HCT116 (cell line): Measurements from ENCODE around the gene OR1M1. TPM values are rescaled to one million over a fixed set of nuclear protein-coding genes. Genes with fewer than 3 reads are reported as not detected.

Source experiments
- ATAC-seq: fragments of 200-7000 bp; cut with Tn5 transposase; 2 replicates; pipeline ENCODE4 v1.9.1; 2020; ENCODE audit warnings: mild to moderate bottlenecking, moderate library complexity
- BruUV-seq: library from RNA; stranded (reverse); fragments of 400-500 nt; replicated peaks from 2 replicates; lab custom pipeline; 2021; lab: Mats Ljungman, UMichigan
- CTCF ChIA-PET: fragments of 300-600 bp; sonication (Branson Sonifier 250); formaldehyde crosslinking; loops from one replicate; lab custom pipeline; 2021; ENCODE audit warnings: antibody characterized with exemption; lab: Charles Lee
- POLR2A ChIA-PET: fragments of 300-600, 350-600 bp; sonication (Branson Sonifier 250); formaldehyde crosslinking; loops from one replicate; lab custom pipeline; 2021; ENCODE audit warnings: antibody characterized with exemption; lab: Charles Lee
- RAD21 ChIA-PET, 2 experiments: fragments of 300-600 bp; sonication (Branson Sonifier 250); formaldehyde crosslinking; loops; one replicate each; lab custom pipeline; 2023; ENCODE audit warnings: low total read pairs in 2 of 2; ENCODE audit not compliant: uncharacterized antibody in 2 of 2, unreplicated experiment in 2 of 2, low non-redundant PET in 1 of 2; lab: Charles Lee
- DNase-seq: peaks from one replicate; pipeline ENCODE4 v3.0.0-alpha.2; 2010; ENCODE audit warnings: low read depth, low spot score
- H2AFZ ChIP-seq: fragments of 200-600 bp; shearing (Covaris generic), sonication (generic); 2 replicates; pipeline ENCODE4 v1.6.1; 2017; ENCODE audit warnings: low read depth, mixed run types, mixed read lengths, antibody characterized with exemption, low read length; ENCODE audit not compliant: poor library complexity, severe bottlenecking
- H3K27ac ChIP-seq: 2 replicates; pipeline ENCODE4 v1.5.1; 2012; ENCODE audit warnings: low read depth, low read length
- H3K27me3 ChIP-seq: fragments of 200-600 bp; sonication (generic); 2 replicates; pipeline ENCODE4 v1.6.1; 2016; ENCODE audit warnings: mixed run types, low read length, mixed read lengths; ENCODE audit not compliant: insufficient read depth
- H3K36me3 ChIP-seq, 2 experiments: fragments of 200-500 bp in 1 of 2; fragments of 200-600 bp in 1 of 2; sonication (Bioruptor generic) in 1 of 2; sonication (generic) in 1 of 2; 2 replicates each; pipeline versions ENCODE4 v1.5.1 to v1.6.1; 2014 to 2016; ENCODE audit warnings: low read length in 2 of 2, inconsistent platforms in 1 of 2, mixed read lengths in 1 of 2, mixed run types in 1 of 2; ENCODE audit not compliant: insufficient read depth in 2 of 2, control insufficient read depth in 1 of 2
- H3K4me1 ChIP-seq, 2 experiments: fragments of 200-600 bp in 1 of 2; sonication (generic) in 1 of 2; 2 replicates each; pipeline versions ENCODE4 v1.5.1 to v1.6.1; 2012 to 2017; ENCODE audit warnings: low read length in 2 of 2, inconsistent platforms in 1 of 2, mild to moderate bottlenecking in 1 of 2, mixed read lengths in 1 of 2, mixed run types in 1 of 2, moderate library complexity in 1 of 2; ENCODE audit not compliant: insufficient read depth in 2 of 2, control insufficient read depth in 1 of 2
- H3K4me2 ChIP-seq: fragments of 200-600 bp; sonication (generic); 2 replicates; pipeline ENCODE4 v1.6.1; 2017; ENCODE audit warnings: mixed run types, low read length, mixed read lengths
- H3K4me3 ChIP-seq, 2 experiments: fragments of 200-600 bp in 1 of 2; sonication (generic) in 1 of 2; replicated peaks in 1 of 2; 2 replicates each; pipeline ENCODE4 v1.5.1; 2011 to 2016; ENCODE audit warnings: low read length in 2 of 2, control low read depth in 1 of 2, low read depth in 1 of 2, mild to moderate bottlenecking in 1 of 2, mixed read lengths in 1 of 2, mixed run types in 1 of 2
- H3K79me2 ChIP-seq: fragments of 200-600 bp; sonication (generic); 2 replicates; pipeline ENCODE4 v1.6.1; 2017; ENCODE audit warnings: mild to moderate bottlenecking, mixed run types, low read length, moderate library complexity, mixed read lengths; ENCODE audit not compliant: insufficient read depth
- H3K9ac ChIP-seq: fragments of 200-600 bp; sonication (generic); 2 replicates; pipeline ENCODE4 v1.6.1; 2016; ENCODE audit warnings: low read length, mixed read lengths
- H3K9me2 ChIP-seq: fragments of 200-600 bp; sonication (generic), shearing (Covaris generic); 2 replicates; pipeline ENCODE4 v1.6.1; 2017; ENCODE audit warnings: mixed run types, mild to moderate bottlenecking, moderate library complexity; ENCODE audit not compliant: insufficient read depth
- H3K9me3 ChIP-seq, 2 experiments: fragments of 200-500 bp in 1 of 2; fragments of 200-600 bp in 1 of 2; sonication (Bioruptor generic) in 1 of 2; sonication (generic) in 1 of 2; 2 replicates each; pipeline ENCODE4 v1.6.1; 2014 to 2017; ENCODE audit warnings: low read length in 2 of 2, mixed read lengths in 2 of 2, inconsistent platforms in 1 of 2, low read depth in 1 of 2, mild to moderate bottlenecking in 1 of 2, mixed run types in 1 of 2, moderate library complexity in 1 of 2; ENCODE audit not compliant: control insufficient read depth in 1 of 2, insufficient read depth in 1 of 2
- H4K20me1 ChIP-seq: fragments of 200-600 bp; sonication (generic), shearing (Covaris generic); 2 replicates; pipeline ENCODE4 v1.6.1; 2017; ENCODE audit warnings: mixed run types, mild to moderate bottlenecking, moderate library complexity; ENCODE audit not compliant: insufficient read depth
- CBX3 ChIP-seq: IDR thresholded peaks from 2 replicates; pipeline ENCODE4 v1.6.1; 2012; ENCODE audit warnings: low read depth
- ELF1 ChIP-seq: IDR thresholded peaks from 2 replicates; pipeline ENCODE4 v1.6.1; 2012; ENCODE audit warnings: low read depth, borderline replicate concordance
- EZH2phosphoT487 ChIP-seq: fragments of 200-600 bp; IDR thresholded peaks from 2 replicates; pipeline ENCODE4 v1.6.1; 2018; ENCODE audit warnings: antibody characterized with exemption, borderline replicate concordance
- FOSL1 ChIP-seq: IDR thresholded peaks from 2 replicates; pipeline ENCODE4 v1.6.1; 2012; ENCODE audit warnings: low read depth
- JUND ChIP-seq: IDR thresholded peaks from 2 replicates; pipeline ENCODE4 v1.6.1; 2012
- MAX ChIP-seq: IDR thresholded peaks from 2 replicates; pipeline ENCODE4 v1.6.1; 2012
- RAD21 ChIP-seq: IDR thresholded peaks from 2 replicates; pipeline ENCODE4 v1.6.1; 2012; ENCODE audit warnings: low read depth, mild to moderate bottlenecking
- SIN3A ChIP-seq: IDR thresholded peaks from 2 replicates; pipeline ENCODE4 v1.6.1; 2012; ENCODE audit warnings: low read depth
- SRF ChIP-seq: IDR thresholded peaks from 2 replicates; pipeline ENCODE4 v1.6.1; 2012; ENCODE audit warnings: low read depth
- TCF7L2 ChIP-seq: IDR thresholded peaks from 2 replicates; pipeline ENCODE4 v1.7.0; 2011; ENCODE audit warnings: borderline replicate concordance, inconsistent platforms; ENCODE audit not compliant: insufficient read depth, insufficient read length; ENCODE audit errors: extremely low read depth
- YY1 ChIP-seq: IDR thresholded peaks from 2 replicates; pipeline ENCODE4 v1.6.1; 2011; ENCODE audit warnings: low read length, low read depth, moderate library complexity, mild to moderate bottlenecking; ENCODE audit not compliant: insufficient replicate concordance; ENCODE audit errors: extremely low read depth
- ZBTB33 ChIP-seq: IDR thresholded peaks from 2 replicates; pipeline ENCODE4 v1.6.1; 2011; ENCODE audit warnings: mild to moderate bottlenecking, low read length, moderate library complexity; ENCODE audit not compliant: insufficient replicate concordance; ENCODE audit errors: extremely low read depth
- intact Hi-C: fragments of 100-400 bp; cut with micrococcal nuclease; formaldehyde crosslinking; loops from 2 replicates; pipeline ENCODE4 v1.10.0; 2022
- total RNA-seq: library from RNA; stranded (reverse); gene quantifications from one replicate; pipeline ENCODE4 v1.2.1, GENCODE V29; 2021; ENCODE audit not compliant: unreplicated experiment

OR1M1 gene
- total RNA-seq, 1 experiment from 2014 or later, result not detected

GRCh38 chr19:9057505-9058258 is 29.2 kb upstream of the OR1M1 start:
- RAD21 ChIA-PET, result no interaction called here
- POLR2A ChIA-PET, result no interaction called here
- peaks cover 26 to 31% of the 10 kb centered on the region in 2 experiments for H3K4me1 ChIP-seq
- no peaks in the 10 kb centered on the region for H3K27me3 ChIP-seq
- H3K4me3 ChIP-seq, result no peak overlapping the region
- H2AFZ ChIP-seq, result no peak overlapping the region
- TF ChIP-seq EZH2phosphoT487 (no peak), YY1 (no peak), SIN3A (no peak), MAX (no peak), SRF (no peak), TCF7L2 (no peak), JUND (no peak), ELF1 (no peak)
- H3K9me3 ChIP-seq, result no peaks in the 10 kb centered on the region
- H4K20me1 ChIP-seq, result no peaks in the 10 kb centered on the region
- H3K4me2 ChIP-seq, result no peak overlapping the region
- H3K9ac ChIP-seq, result no peak overlapping the region
- CTCF ChIA-PET, result no interaction called here
- no peaks in the 10 kb centered on the region for H3K79me2 ChIP-seq
- H3K9me2 ChIP-seq, result no peaks in the 10 kb centered on the region
- no peak overlapping the region for H3K27ac ChIP-seq
- no peaks in the 10 kb centered on the region for H3K36me3 ChIP-seq
- ATAC-seq, result no peak
- BruUV-seq, result no TSS peak
- intact Hi-C loops, result no loop called here
- DNase-seq, result no peak

GRCh38 chr19:9058905-9059667 is 27.8 kb upstream of the OR1M1 start:
- no peak overlapping the region for H3K27ac ChIP-seq
- CTCF ChIA-PET, result no interaction called here

More at GRCh38 chr19:9058905-9059667, 27.8 kb upstream of the OR1M1 start:
- TF ChIP-seq EZH2phosphoT487 (no peak), SIN3A (no peak), CBX3 (no peak), ELF1 (no peak), FOSL1 (no peak), ZBTB33 (no peak), RAD21 (no peak)
- ATAC-seq (no peak), DNase-seq (no peak)
- no peaks in the 10 kb centered on the region for H3K79me2 ChIP-seq
- POLR2A ChIA-PET, result no interaction called here
- H4K20me1 ChIP-seq, result no peaks in the 10 kb centered on the region
- no peak overlapping the region for H2AFZ ChIP-seq
- no peaks in the 10 kb centered on the region for H3K9me3 ChIP-seq
- no peak overlapping the region for H3K4me2 ChIP-seq
- no peaks in the 10 kb centered on the region for H3K36me3 ChIP-seq
- H3K4me1 ChIP-seq, result peaks cover 26 to 31% of the 10 kb centered on the region in 2 experiments
- no peak overlapping the region for H3K9ac ChIP-seq
- no TSS peak for BruUV-seq
- no peaks in the 10 kb centered on the region for H3K27me3 ChIP-seq
- no peaks in the 10 kb centered on the region for H3K9me2 ChIP-seq
- H3K4me3 ChIP-seq, result no peak overlapping the region
- intact Hi-C loops, result no loop called here
- RAD21 ChIA-PET, result no interaction called here
